Left renal cortex interstitium (tissue), 4 donors: Measurements from ENCODE around the gene SLC9B2. TPM values are rescaled to one million over a fixed set of nuclear protein-coding genes. Genes with fewer than 3 reads are reported as not detected.

Experiments
- DNase-seq, 4 donors: peaks; one replicate each; pipeline ENCODE4 v3.0.0-alpha.2; 2013; ENCODE audit warnings: low read depth in 4 of 4, low spot score in 2 of 4, missing footprints in 1 of 4
- polyA plus RNA-seq, 4 donors: library from polyadenylated mRNA; unstranded; fragments of 120-200 nt; gene quantifications; one replicate each; pipeline ENCODE4 v1.2.1, GENCODE V29; 2013; ENCODE audit not compliant: insufficient read length in 4 of 4

The SLC9B2 gene, protein sequence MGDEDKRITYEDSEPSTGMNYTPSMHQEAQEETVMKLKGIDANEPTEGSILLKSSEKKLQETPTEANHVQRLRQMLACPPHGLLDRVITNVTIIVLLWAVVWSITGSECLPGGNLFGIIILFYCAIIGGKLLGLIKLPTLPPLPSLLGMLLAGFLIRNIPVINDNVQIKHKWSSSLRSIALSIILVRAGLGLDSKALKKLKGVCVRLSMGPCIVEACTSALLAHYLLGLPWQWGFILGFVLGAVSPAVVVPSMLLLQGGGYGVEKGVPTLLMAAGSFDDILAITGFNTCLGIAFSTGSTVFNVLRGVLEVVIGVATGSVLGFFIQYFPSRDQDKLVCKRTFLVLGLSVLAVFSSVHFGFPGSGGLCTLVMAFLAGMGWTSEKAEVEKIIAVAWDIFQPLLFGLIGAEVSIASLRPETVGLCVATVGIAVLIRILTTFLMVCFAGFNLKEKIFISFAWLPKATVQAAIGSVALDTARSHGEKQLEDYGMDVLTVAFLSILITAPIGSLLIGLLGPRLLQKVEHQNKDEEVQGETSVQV
- polyA plus RNA-seq: 1 to 10 TPM; 6.1 to 9.9 (median 7.2) TPM

GRCh38 chr4:103076747-103077347 lies at the start of gene SLC9B2:
Gene SLC9B2, minus strand, starts transcription at chr4:103076761. Its CDS starts 9,211 bp downstream, at chr4:103067550.
- peak in 1 of 4 donors; percentile 26 for DNase-seq

DNA sequence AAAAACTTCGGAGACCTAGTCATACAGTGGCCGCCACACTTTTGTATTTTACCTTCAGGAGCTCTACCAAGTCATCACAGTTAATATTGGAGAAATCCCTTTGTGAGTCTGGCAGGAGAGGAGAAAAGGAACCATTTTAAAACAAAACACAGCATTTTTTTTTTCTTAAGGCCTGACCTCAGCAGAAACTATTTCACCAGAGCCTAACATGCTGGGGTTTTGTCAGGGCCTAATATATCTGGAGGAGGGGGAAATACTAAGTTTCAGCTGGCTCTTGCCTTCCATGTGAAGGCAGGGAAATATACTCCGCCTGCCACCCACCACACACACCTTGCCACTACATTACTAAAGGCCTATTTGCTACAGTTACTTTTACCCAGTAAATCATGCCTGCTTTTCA lies 49.6 kb upstream of the SLC9B2 start:
- DNase-seq: no peak

- no peak for DNase-seq
Observed at GRCh38 chr4:103123114-103123513, 46.6 kb upstream of the SLC9B2 start.

GRCh38 chr4:103118166-103118565 lies 41.6 kb upstream of the SLC9B2 start:
- DNase-seq: no peak

GRCh38 chr4:103111598-103111997 lies 35.0 kb upstream of the SLC9B2 start:
- no peak for DNase-seq

- no peak for DNase-seq
Observed at GRCh38 chr4:103108542-103108941, 32.0 kb upstream of the SLC9B2 start.

DNA sequence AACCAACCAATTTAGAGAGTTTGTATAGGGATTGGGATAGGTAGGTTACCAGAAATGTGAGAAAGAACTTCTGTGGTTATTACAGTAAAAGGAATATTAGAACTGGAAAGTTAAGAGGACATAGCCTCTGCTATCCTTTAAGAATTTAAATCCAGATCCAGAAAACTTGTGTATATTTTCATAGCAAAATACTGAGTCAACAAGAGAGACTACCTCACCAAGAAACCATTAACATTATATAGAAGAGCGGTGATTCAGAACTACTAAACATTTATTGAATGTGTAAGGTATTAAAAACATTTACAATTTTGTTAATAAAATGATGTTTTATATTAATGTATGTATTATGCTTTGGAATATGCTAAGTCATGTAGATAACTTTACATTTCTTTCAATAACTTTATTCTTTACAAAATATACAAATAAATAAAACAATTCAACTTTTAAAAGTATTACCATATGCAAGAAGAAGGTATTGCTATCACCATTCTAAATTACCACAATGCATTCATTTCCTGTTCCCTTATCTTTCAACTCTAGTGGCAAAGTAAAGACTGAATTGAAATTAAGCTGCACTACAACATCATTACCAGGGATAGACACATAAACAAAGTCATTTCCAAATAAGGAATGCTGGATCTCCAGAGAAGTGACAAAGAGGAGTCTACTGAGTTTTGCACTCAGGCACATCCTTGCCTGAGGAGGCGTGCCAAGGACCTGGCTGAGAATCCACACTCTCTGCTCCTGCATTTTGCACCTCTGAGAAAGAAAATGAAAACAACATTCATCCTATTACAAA lies 29.2 kb upstream of the SLC9B2 start:
- DNase-seq: no peak

DNA sequence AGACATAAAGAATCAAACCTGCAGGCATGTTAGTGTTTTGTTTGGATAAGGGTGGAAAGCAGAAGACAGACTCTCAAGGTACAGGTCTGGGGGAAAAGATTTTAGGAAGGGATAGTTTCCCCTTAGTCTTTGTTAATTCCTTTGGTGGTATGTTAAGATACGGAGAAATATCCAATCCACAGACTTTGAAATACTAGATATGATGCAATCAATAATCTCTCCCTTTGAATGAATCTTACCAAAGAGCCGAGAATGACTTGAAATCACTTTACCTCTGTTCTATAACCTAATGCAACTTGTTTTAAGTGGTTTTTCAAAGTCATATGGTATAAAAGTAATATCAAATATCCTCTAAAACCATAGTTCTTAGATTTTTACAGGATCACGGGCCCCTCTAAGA lies 28.3 kb upstream of the SLC9B2 start:
- no peak for DNase-seq

- DNase-seq: no peak
Observed at GRCh38 chr4:103100691-103101090, 24.1 kb upstream of the SLC9B2 start.

DNA sequence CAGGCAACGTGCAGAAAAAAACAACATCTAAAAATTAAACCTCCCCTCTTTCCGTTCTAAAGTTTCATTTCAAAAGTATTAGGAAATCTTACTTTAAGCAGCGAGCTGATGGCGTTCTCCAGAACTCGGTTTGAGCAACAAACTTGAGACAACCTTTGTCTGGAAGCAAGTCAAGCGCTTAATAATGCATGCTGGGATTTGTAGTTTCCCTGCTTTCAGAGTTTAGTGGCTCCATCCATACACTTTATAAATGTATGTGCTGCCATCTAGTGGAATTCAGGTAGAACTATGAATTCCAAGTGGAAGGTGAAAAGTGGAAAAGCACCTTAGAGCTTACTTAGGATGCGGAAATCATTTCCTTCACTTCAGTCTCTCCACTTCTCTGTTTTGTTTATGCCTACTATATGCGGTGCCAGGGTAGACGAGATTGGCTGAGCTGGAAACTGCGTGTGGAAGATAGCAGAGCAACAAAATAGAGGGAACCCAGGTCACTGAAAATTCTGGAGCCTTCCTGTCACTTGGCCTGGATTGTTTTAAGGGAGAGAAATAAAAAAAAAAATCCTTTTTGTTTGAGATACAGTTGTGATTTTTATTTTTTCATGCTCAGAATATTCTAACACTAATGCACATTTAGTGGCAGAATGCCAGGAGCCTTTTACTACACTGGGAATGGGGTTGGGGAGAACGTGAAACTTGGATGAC lies 23.3 kb upstream of the SLC9B2 start, which contains the start of gene BDH2:
BDH2 (minus strand) TSS at position 144 of the 702 bp plus-strand sequence. CDS start 3,580 bp downstream, outside the sequence.
- peak; percentile 67 to 93 (median 84) for DNase-seq

DNA sequence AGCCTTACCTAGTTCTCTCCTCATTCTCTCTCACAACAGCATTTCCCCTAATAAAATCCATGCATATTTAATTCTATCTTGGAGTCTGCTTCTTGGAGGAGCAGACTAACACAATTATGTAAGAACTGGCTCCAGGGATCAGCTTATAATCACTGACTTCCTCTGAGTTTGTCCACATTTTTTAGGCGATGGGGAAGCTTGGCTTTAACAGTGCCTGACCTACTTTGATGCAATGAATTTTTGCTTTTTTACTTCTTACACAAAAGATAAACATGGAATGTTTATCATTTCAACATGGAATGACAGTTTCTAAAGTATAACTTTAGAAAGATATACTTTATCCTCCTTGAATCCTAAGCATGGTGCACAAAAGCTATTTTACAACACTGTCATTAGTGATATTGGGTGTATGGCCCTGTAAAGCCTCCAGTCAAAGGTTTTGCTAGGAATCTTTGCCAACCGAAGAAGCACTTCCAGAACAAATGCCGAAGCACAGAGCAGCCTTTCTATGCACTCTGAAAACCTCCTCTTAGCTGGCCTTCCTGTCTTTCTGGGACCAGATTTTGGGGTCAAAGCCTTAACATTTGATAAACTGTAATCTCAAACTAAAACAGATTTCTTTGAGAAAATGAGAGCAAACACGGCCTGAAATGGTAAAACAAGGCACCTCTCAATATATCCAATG lies 22.3 kb upstream of the SLC9B2 start:
- DNase-seq: no peak

GRCh38 chr4:103098341-103098740 lies 21.8 kb upstream of the SLC9B2 start:
- DNase-seq: no peak

DNA sequence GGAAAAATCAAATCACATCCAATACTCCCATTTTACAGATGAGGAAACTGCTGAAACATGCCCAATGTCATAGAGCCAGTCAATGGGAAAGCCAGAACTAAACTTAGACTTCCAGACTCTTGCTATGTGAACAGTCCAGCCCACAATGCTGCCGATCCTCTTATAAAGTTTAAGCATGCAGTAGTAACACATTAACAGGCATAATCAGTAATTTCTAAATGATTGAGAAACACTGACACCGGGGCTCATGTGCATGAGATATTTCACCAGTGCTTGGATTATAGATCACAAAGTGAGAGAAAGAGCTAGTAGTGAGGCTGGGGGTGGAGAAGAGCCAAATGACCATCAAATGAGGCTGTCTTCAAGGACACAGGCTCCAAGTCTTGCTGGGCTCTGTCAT lies 20.6 kb upstream of the SLC9B2 start:
- no peak for DNase-seq

GRCh38 chr4:103095080-103095479 lies 18.5 kb upstream of the SLC9B2 start:
- DNase-seq: no peak

- no peak for DNase-seq
Observed at GRCh38 chr4:103092245-103092644, 15.7 kb upstream of the SLC9B2 start.

- DNase-seq: peak in 1 of 4 donors; percentile 52
Observed at GRCh38 chr4:103091601-103092223, 15.2 kb upstream of the SLC9B2 start.

GRCh38 chr4:103089481-103089880 lies 12.9 kb upstream of the SLC9B2 start:
- no peak for DNase-seq

- DNase-seq: no peak
Observed at GRCh38 chr4:103086551-103086950, 10.0 kb upstream of the SLC9B2 start.

- no peak for DNase-seq
Observed at GRCh38 chr4:103085555-103086196, 9.1 kb upstream of the SLC9B2 start.
